Measurements from ENCODE around the gene MRPS17. TPM values are rescaled to one million over a fixed set of nuclear protein-coding genes. Genes with fewer than 3 reads are reported as not detected.

Gene MRPS17
- total and polyA plus RNA-seq, 9 of the 15 experiments (the other 6 are each of a cell fraction or from before 2014, with no cell fraction given), result 25.9 to 99.3 (median 43.9) TPM

GRCh38 chr7:55951637-55952351 lies at the start of gene MRPS17 (continued):
- TF ChIP-seq RREB1 (CRISPR knock-in tag; IDR thresholded peaks at IDR 0.05), result no peak
- peak; percentile 39 for TF ChIP-seq SETDB1 (IDR thresholded peaks at IDR 0.05; ENCODE audit: low read length)
- peak; percentile 34; the same call in 1 of the 2 replicates for TF ChIP-seq CREB3L1 (IDR thresholded peaks at IDR 0.05; ENCODE audit: borderline replicate concordance, low read depth)
- peak; percentile 98 for TF ChIP-seq MTA1 (IDR thresholded peaks at IDR 0.05; ENCODE audit: borderline replicate concordance)
- 0 out of 2 replicates have a peak, but pooled peaks have one; percentile 52 for TF ChIP-seq SREBF2 (CRISPR knock-in tag; IDR thresholded peaks at IDR 0.05)
- peak in 1 of 2 experiments; percentile 45; a peak in 1 of 3 replicates for TF ChIP-seq CBX3 (IDR thresholded peaks at IDR 0.05; ENCODE audit: borderline replicate concordance in 1 of 2, low read length in 2 of 2)
- TF ChIP-seq XRCC5 (IDR thresholded peaks at IDR 0.05; ENCODE audit: low read depth, low read length), result 0 out of 2 replicates have a peak, but pooled peaks have one; percentile 36
- TF ChIP-seq ZNF277 (CRISPR knock-in tag; IDR thresholded peaks at IDR 0.05; ENCODE audit: borderline replicate concordance), result no peak
- TF ChIP-seq ZNF436 (CRISPR knock-in tag; IDR thresholded peaks at IDR 0.05), result no peak
- TF ChIP-seq PML (IDR thresholded peaks at IDR 0.05; ENCODE audit: low read length), result no peak; the same call in 1 of the 2 replicates
- peak; percentile 78 for TF ChIP-seq TBP (optimal IDR thresholded peaks at IDR 0.05; ENCODE audit: low read depth, low read length)
- peak; percentile 38 to 97; a peak in 2 of 4 replicates for TF ChIP-seq HDAC1 (IDR thresholded peaks at IDR 0.05)
- peak; percentile 85 for TF ChIP-seq KDM5B (IDR thresholded peaks at IDR 0.05; ENCODE audit: insufficient replicate concordance, low read depth, low read length)
- TF ChIP-seq ILF3 (IDR thresholded peaks at IDR 0.05; ENCODE audit: borderline replicate concordance), result no peak
- peak in 1 of 2 experiments; percentile 55; a peak in 1 of 4 replicates for TF ChIP-seq KDM4B (IDR thresholded peaks at IDR 0.05; ENCODE audit: borderline replicate concordance in 2 of 2, low read depth in 1 of 2)
- no peak for TF ChIP-seq HMBOX1 (IDR thresholded peaks at IDR 0.05)
- no peak for TF ChIP-seq LARP7 (IDR thresholded peaks at IDR 0.05)
- no peak for TF ChIP-seq ZNF696 (CRISPR knock-in tag; conservative IDR thresholded peaks at IDR 0.05)
